Stimulated activated CD4-positive, alpha-beta T cell treated with anti-CD3 and anti-CD28 coated beads, TNF-alpha, amount 100 ng/mL, for 1 hour (primary cell): ENCODE results near the gene LMX1A.

Source experiments
- DNase-seq, 3 donors: peaks; one replicate each; pipeline ENCODE4 v3.0.0-alpha.2; 2020; ENCODE audit warnings: low read depth in 3 of 3, low spot score in 1 of 3

Gene LMX1A

DNA sequence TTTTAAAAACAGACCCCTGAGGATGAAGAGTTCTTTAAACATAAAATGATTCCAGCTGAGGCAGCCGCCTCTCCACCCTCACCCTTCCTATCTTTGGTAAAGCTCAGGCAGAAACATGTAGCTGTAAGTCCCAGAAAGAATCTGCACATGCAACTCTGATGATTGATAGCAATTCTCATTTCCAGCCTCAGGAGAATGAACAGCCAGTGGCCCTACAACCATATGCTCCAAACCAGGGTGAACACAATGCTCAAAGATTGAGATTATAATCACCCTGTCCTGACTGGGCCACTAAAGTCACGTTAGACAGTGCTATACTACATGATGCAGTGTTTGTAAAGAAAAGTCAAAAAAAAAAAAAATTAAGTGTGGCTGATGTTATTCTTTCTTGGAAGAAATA lies 80.2 kb downstream of the LMX1A start:
- no peak for DNase-seq

DNA sequence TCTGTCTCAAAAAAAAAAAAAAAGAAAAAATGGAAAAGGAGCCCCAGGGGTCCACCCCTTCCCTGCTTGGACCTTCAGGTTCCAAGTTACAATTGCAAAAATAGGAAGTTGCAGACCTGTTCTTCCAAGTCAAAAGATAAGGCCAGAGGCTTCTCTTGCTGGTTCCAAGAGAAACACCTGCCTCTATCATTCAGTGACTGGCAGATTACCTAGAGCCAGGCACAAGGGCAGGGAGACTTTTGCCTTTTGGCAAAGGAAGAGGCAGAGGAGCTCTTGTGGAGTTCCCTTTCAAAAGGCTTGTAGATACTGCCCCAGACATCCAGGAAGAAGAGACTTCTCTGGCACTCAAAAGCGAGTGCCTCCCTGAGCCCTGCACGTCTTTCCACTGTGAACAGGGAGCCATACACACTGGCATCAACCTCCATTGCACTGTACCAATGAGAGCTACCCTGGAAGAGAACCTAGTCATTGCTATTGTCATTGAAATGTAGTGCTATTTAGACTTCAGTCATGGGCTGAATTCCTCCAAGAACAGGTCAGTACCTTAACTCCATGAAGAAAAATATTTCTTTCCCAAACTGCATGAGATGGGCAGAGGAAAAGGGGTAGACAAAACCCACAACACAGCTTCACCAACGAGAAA lies 91.2 kb downstream of the LMX1A start:
- DNase-seq: no peak

DNA sequence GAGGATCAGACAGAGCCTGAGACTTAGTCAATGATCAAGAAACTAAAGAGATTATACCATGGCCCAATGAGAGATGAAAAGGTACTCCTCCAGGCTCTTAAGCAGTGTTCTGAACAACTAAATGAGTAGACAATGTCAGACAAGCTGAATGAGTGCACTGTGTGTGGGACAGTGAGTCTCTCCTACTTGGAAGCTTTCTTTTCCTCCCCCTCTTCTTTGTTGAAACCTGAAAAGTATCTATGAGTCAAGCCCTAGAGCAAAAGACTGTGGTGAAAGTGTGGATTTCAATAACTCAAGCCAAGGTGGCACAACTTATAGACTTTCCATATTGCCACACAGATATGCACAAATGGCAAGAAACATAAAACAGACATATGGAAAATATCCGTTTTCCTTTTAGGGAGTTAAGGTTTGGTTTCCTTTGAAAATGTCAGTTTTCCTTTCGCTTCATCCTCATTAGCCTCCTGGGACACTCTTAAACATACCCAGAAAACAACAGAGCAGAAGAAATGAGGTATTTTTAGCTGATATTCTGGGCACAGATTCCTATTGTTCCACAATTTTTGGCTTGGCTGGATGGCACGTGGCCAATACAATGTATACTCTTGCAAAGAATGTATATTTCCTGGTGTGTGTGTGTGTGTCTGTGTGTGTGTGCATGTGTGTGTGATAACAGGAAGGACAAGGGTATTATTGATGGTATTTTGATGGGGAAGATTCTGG lies 96.6 kb downstream of the LMX1A start:
- DNase-seq: no peak

DNA sequence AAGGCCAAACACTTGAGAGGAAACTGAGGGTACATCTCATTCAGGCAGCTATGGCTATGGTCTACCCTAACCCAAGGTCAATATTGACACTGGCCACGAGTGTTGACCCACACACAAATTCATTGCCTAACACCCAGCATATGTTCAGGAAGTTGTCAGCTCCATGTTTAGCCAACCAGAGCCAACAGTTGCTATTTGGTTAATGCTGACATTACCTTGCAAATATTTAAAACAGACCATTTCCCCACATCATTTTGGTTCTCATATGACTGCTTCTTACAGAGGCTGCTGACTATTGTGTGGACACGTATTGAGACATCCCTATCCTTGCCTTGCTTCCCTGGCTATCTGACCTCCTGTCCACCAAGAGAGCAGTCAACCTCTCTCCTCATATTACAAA lies 97.3 kb downstream of the LMX1A start:
- DNase-seq: no peak

DNA sequence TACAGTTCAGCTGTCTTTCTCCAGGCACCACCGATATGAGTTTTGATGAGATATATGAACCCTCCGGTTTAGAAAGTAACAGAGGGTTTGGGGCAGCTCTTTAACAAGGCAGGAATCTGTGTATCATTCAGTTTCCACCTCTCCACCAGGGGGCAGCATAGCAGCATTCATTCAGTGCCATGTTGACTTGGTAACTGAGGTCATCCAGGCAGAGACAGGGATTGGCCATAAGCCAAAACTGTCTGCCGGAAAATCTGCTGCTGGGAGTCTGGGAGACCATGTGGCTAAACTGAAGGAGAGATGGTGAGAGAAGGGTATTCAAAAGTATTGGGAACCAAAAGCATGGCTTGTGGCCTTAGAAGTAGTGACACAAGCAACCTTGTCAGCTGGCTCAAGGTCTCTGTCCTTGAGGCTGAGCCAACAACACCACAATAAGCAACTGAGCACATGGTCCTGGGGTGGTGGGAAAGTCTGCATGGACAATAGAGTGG lies 98.5 kb downstream of the LMX1A start:
- no peak for DNase-seq

DNA sequence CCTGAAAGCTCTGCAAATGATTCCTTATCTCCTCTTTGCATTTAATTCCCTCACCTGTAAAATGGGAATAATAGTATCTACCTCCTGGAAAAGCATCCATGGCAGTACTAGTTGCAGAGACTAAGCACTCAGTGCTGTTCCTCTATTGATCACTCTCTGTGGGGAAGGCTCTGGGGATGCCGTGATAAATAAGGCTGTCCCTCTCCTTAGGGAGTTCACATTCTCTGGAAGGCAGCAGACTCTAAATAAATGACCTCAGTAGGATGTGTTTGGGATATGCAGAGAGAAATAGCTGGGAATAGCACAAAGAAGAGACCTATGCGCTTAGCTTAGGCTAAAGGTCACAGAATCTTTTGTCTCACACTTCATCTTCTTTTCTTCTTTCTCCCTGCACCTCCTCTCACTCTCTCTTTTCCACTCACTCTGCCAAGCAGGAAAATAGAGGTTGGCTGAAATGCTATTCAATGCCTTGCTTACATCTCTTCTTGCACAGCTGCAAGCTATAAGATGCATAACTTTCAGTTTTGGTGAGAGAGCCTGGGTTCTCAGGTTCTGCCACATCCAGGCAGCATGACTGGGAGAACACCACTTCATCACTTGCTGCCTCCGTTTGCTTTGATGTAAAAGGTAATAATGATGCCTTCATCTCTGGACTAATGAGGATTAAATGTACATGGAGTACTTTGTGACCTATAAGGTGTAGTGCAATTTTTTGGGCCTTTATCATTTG lies 101.5 kb downstream of the LMX1A start:
- DNase-seq: no peak

DNA sequence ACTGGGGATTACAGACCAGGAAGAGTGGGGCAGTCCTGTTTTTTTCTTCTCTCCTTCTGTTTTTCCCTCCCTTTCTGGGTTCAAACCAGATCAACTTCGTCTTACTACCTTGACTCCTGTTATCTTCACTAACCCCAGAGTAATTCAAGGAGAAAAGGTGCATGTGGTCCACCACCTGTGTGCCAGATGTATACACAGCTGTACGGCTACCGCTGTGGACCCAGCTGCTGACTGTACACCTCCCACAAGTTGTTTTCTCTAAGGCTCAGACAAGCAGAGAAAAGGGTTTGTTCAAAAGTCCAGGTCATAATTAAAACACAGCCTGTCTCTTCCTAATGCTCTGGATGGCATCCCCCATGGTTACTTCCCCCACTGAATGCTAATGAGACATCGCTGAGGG lies 102.1 kb downstream of the LMX1A start:
- DNase-seq: no peak

DNA sequence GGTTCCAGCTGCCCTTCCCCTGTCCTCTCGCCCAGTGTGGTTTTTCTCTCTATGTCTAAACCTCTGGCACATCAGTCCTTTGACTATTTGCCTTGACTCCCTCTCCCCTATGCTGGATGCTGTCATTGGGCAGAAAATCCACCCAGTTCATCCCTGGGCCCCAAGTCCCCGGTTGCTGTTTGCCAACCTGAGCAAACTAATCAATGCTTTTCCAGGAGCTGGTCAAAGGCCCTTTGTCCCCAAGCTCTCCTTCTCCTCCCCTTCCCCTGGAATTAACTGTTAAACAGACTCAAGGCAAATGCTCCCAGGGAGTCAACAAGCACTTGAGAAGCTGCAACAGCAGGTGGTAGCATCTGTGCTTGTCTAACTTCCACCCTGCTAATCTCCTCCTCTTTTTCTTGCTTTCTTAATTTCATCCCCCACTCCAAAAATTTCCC lies 102.7 kb downstream of the LMX1A start:
- no peak for DNase-seq

DNA sequence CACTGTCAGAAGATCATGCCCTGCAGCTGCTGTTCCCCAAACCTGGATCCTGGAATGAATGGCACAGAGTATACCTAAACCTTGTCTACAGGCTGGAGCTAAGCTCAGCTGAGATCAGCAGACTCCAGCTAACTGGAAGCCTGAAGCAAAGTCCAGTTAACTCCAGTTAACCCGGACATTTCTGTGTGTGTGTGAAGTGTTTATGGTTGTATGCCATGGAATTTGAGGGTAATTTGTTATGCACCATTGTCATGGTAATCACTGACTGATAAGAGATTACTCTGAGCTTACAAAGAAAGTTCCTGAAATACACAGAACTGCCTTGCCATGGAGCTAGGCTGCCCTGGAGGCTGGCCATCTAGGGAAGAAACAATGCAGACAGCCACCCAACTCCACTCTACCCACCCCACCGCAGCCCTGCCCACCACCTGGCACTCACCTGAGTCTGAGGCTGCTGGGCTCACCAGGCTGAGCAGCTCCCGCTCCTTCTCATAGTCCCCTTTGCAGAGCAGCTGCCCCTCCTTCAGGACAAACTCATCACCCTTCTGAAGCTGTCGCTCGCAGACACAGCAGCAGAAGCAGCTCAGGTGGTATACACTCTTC lies 107.4 kb downstream of the LMX1A start:
- DNase-seq: no peak

DNA sequence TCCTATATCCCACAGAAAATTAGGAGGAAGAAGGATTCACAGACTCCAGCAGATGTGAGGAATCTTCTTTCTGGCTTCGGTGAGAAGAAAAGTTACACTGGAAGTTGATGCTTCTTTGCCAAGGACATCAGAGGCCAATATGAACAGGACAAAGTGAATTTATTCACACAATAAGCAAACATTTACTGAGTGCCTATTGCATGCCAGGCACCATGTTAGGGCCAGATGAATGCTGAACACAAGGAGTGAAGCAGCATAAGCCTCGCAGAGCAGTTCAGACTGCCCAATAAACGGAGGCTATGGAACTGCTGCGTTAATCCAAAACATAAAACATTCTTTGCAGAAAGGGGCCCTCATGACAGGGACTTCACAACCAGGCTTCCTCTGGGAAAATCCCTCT lies 114.6 kb downstream of the LMX1A start:
- DNase-seq: no peak

DNA sequence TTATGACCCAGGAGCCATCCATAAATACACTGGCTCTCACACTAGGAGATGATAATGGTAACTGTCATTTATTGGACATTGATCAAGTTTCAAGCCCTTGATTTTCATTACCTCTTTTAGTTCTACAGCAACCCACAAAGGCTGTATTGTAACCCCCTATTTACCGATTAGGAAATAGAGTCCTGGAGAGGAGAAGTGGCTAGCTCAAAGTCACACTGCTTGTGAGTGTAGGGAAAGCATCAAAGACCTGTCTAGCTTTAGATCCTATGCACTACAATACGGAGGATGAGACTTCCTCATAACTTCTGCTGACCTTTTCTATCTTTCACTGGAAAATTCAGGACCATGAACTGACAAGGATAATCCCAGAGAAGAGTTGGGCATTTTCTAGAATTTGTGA lies 115.2 kb downstream of the LMX1A start:
- DNase-seq: no peak

DNA sequence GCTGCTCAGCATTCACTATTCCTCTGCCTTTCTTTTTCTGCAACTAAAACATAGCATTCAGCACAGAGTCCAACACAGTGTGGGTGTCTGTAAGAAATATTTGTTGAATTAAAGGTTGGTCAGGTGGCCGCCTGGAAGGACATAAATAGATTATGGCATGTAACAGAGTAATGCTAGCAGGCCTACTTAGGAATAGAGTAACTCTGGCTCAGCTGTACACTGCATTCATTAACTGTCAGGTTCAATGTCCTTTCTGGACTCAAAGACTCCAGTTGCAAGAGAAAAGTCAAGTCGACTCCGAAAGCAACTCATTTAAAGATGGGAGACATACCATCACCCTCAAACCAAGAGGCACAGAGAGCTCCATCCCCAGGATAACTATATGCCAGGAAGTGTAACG lies 116.0 kb downstream of the LMX1A start:
- no peak for DNase-seq

DNA sequence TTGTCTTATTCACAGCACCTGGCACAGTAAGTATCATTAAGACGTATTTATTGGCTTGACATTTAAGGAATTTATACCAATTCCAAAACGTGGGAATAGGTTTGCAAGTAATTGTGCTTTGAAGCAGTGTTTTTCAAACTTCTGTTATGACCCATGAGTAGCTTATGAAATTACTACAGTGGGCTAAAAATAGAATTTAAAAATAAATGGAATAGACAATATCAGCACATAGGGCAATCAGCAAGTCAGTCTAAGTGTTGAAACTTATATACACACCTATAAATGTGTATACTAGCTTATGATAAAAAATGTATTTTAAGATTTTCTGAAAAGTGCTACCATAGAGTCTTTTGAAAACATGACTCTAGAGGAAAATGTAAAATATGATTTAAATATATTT lies 116.6 kb downstream of the LMX1A start:
- DNase-seq: no peak

DNA sequence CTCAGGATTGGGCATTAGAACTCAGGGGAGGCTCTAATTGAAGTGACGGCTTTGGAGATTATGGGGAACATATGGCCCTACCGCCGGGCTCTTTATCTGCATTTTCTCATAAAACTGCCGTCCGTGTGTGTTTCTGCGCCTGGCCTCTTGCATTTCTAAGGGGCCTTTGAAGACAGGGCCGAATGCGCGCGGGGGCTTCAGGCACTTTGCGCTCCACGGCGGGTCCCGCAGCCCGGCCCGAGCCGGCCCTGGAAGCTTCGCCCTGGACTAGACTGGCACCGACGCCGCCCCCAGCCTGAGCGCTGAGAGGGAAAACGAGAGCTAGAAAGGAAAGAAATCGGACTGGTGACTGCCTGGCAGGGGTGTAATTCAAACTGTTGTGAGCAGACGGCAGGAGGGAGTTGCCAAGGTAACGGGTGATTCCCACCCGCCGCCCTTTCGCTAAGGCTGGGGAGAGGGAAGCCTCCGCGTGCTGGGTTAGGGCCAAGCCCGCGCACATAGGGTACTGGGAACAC lies 120.7 kb downstream of the LMX1A start:
- no peak for DNase-seq

DNA sequence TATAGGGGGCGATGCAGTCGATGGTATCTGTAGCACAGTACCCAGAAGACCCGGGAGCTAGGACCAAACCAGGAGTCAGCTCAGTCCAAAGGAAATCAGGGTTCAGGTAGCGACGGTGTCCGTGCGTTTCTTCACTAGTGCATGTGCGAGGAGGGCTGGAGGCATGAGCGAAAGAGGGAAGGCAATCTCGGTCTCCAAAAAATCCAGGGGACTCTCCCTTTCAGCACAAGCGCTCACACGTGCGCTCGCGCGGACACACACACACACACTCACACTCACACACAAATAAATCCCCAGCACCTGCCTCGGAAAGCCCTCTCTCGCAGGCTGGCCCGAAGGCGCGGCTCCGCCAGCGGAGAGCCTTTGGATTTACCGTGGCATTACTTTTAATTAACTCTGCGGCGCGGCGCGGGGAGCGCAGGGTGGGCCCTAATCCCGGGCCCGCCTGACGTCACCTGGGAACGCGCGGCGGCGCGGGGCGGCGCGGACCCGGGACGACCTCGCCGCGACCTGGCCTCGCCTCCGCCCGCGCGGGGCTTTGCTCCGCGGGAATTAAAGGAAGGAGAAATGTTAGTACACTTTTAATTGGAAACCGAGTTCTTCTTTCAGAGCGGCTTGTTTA lies 121.2 kb downstream of the LMX1A start:
- DNase-seq: no peak

DNA sequence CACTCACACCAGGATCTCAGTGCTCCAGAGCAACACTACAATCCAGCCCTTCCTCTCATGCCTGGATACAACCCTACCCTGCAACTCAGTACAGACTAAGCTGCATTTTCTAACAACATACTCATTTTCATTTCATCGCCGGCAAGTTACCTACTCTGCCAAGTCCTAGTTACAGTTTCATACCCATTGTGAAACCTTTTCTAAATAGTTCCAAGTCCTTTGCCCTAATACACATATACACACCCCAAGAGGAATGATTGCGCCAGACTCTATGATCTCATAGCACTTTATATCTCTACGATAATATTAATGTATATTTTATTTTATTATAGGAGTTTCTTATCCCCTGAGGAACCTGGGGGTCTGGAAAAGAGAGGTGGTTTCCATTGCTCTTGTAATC lies 122.4 kb downstream of the LMX1A start:
- DNase-seq: no peak

DNA sequence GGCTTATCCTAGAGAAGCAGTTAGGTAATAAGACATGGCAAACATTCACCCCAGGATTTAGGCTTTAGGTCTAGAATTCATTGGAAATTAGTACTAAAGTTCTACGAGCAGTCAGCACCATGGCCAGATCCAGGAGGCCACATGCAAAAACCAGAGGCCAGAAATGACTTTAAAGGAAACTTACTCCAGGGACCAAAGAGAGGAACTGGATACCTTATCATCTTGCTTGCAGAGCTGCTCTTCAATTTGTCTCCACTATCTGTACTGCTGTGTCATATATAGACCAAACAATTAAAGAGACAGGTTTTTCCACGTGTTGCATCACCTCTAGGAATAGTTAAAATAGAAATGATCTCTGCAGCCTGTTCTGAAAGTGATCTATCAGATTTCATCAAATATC lies 127.8 kb downstream of the LMX1A start:
- DNase-seq: no peak

DNA sequence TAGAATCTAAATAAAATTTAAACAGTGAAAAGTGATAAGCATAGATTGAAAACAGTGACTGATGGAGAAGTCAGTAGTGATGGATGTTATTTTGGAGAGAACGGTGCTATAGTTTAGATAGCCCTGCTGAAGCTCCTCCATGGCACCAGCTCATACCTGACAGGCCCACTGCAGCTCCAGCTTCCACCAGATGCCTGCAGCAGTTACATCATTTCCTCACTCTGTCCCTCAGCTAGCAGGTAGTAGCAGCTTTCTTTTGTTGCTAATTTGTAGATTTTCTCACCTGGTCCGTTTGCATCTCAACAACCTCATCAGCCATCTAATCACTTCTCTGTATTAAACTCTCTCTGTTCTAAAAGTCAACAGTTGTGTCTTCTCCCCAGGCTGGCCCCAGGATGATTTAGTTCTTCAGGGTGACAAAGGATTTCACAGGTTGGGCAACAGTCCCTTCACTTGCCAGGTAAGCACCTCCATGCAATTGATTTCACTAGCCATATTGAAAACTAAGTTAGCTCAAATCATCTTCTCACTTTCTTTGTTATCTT lies 128.3 kb downstream of the LMX1A start:
- no peak for DNase-seq

DNA sequence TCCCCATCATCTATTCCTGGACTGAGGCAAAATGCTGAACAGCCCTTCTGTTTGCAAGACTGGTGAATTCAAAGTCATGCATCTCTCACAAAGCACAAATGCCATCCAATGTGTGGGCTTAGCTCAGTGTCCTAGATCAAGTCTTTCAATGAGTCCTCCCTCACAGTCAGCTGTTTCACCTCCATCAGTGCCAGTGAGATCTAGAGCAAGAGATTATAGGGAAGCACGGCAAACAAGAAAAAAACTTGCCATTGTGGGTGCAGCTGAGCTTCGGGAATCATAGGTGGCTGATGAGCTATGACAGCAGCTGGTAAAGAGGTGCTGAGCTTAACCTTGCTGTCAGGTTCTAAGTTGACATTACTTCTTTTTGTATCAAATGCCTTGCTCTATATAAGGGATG lies 130.2 kb downstream of the LMX1A start:
- no peak for DNase-seq

DNA sequence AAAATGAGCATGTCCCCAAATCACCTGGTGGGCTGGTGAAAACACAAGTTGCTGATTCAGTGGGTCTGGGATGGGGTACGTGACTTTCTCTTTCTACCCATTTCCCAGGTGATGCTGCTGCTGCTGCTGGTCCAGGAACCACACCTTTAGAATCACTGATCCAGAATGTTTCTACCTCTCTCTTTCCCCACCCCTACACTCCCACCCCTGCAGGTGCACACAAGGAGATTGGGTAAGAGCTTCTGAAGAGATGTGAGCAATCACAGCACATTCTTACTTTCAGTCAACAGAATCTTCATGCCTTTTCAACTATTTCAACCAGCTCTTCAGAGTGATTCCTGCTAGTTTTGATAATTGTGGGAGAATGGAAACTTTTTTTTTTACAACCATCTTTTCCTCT lies 130.9 kb downstream of the LMX1A start:
- no peak for DNase-seq

DNA sequence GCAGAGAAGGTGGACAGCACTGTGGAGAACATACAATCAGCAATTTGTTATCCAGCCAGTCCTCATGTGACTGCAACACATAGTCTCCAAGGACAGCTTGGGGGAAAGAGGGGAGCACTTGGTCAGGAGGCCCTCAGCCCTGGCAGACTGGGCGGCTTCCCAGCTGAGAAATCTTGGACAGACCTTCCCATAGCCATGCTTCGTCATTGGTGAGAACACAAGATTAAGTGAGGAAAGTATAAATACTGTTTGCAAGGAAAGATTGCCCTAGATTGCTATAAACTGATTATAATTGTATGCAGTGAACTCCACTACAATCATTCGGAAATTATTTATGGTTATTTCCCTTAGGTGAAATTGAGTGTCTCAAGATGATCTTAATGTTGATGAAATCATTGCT lies 131.5 kb downstream of the LMX1A start:
- DNase-seq: no peak
